PFSK-1 (cell line): ENCODE results near the gene FECH.

Source experiments
- POLR2AphosphoS5 ChIP-seq: IDR thresholded peaks from 2 replicates; pipeline ENCODE4 v1.6.1; 2012; ENCODE audit warnings: low read depth, mild to moderate bottlenecking, control low read depth, low read length, moderate library complexity
- REST ChIP-seq, 2 experiments: IDR thresholded peaks; 2 replicates each; pipeline versions ENCODE4 v1.6.1 to v1.8.0; 2011 to 2012; ENCODE audit warnings: low read depth in 2 of 2, low read length in 2 of 2, control low read depth in 1 of 2, inconsistent platforms in 1 of 2, mild to moderate bottlenecking in 1 of 2, moderate library complexity in 1 of 2; ENCODE audit not compliant: insufficient read depth in 1 of 2
- TAF1 ChIP-seq: IDR thresholded peaks from 2 replicates; pipeline ENCODE4 v1.6.1; 2012; ENCODE audit warnings: low read length, control low read depth, borderline replicate concordance; ENCODE audit not compliant: insufficient read depth

- TF ChIP-seq POLR2AphosphoS5 = no peak
- no peak for TF ChIP-seq REST (IDR thresholded peaks at IDR 0.05; ENCODE audit: insufficient read depth in 1 of 2, low read depth in 2 of 2, low read length in 2 of 2)
- no peak for TF ChIP-seq TAF1
Measured at GRCh38 chr18:57547260-57547659, 39.2 kb downstream of the FECH start.
